GM19324 (cell line): ENCODE measurements around the gene CES4A.
"Not testable (repeated sequence)": the region's sequence is repeated elsewhere in the genome, so short reads cannot be mapped to it uniquely, and the experiment has no call there.

ENCODE experiments used
- ATAC-seq: cut with Tn5 transposase; IDR thresholded peaks from one replicate; pipeline ENCODE4 v1.9.1; 2021; ENCODE audit warnings: mild to moderate bottlenecking, moderate library complexity; ENCODE audit not compliant: unreplicated experiment, low FRiP score

The CES4A gene

GRCh38 chr16:66988197-66988788 is at the start of gene CES4A:
Gene CES4A (plus strand): TSS chr16:66988589. CDS start chr16:66988773, 184 bp downstream.
- no peak for ATAC-seq

- no peak for ATAC-seq
These were observed 49.0 kb upstream of the CES4A start for GRCh38 chr16:66939366-66939765.

GRCh38 chr16:66940236-66940635 is 48.2 kb upstream of the CES4A start:
- no peak for ATAC-seq

- no peak for ATAC-seq
These were observed 45.4 kb upstream of the CES4A start for GRCh38 chr16:66942981-66943380.

- ATAC-seq: no peak
These were observed 44.8 kb upstream of the CES4A start for GRCh38 chr16:66943426-66944053.

- no peak for ATAC-seq
These were observed 44.3 kb upstream of the CES4A start for GRCh38 chr16:66944054-66944441.

- ATAC-seq: not testable (repeated sequence)
These were observed 43.4 kb upstream of the CES4A start for GRCh38 chr16:66944971-66945370.

GRCh38 chr16:66945939-66946338 is 42.5 kb upstream of the CES4A start:
- no peak for ATAC-seq

GRCh38 chr16:66946541-66946940 is 41.8 kb upstream of the CES4A start:
- ATAC-seq: no peak

- no peak for ATAC-seq
These were observed 41.5 kb upstream of the CES4A start for GRCh38 chr16:66946974-66947301.

GRCh38 chr16:66947302-66948065 is 40.9 kb upstream of the CES4A start:
- no peak for ATAC-seq

GRCh38 chr16:66948134-66948836 is 40.1 kb upstream of the CES4A start:
- ATAC-seq: no peak

GRCh38 chr16:66948837-66949225 is 39.6 kb upstream of the CES4A start:
- no peak for ATAC-seq

GRCh38 chr16:66949472-66949871 is 38.9 kb upstream of the CES4A start:
- ATAC-seq: no peak

GRCh38 chr16:66950437-66950836 is 38.0 kb upstream of the CES4A start:
- no peak for ATAC-seq

- no peak for ATAC-seq
These were observed 37.2 kb upstream of the CES4A start for GRCh38 chr16:66950971-66951790.

GRCh38 chr16:66952430-66953110 is 35.8 kb upstream of the CES4A start:
- ATAC-seq: no peak

- no peak for ATAC-seq
These were observed 34.8 kb upstream of the CES4A start for GRCh38 chr16:66953462-66954096.

GRCh38 chr16:66954097-66954659 is 34.2 kb upstream of the CES4A start:
- ATAC-seq: no peak
